Erythroblast (primary cell): Measurements from ENCODE around the gene BPIFB6.

Source experiments
- GATA1 ChIP-seq: IDR thresholded peaks from 2 replicates; pipeline ENCODE4 v1.6.1; 2011; ENCODE audit warnings: low read depth, mild to moderate bottlenecking, control low read depth, low read length, moderate library complexity
- POLR2A ChIP-seq: IDR thresholded peaks from 2 replicates; pipeline ENCODE4 v1.6.1; 2011; ENCODE audit warnings: mild to moderate bottlenecking, low read length

DNA sequence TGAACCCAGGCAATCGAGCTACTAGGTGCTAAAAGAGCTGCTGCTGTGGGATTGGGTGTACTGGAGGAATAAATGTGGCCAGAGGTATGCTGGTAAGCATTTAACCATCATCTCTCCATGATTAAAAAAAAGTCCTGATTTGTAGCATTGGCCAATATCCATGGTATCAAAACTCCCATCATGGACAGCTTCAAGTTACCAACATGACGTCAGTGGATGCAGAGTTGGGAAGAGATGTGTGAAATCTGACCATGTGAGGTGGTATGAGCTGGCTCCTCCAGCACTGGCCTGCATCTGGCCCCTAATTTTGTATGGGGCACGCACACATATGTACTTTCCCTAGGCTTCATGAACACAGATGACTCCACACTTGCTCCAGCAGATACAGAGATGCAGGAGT lies 59.7 kb downstream of the BPIFB6 start:
- TF ChIP-seq POLR2A (no peak), GATA1 (no peak)
